GM12878 (cell line): Measurements from ENCODE around the gene HECTD2. TPM values are rescaled to one million over a fixed set of nuclear protein-coding genes. Genes with fewer than 3 reads are reported as not detected.

Experiments
- ATAC-seq: fragments of 200-7000 bp; cut with Tn5 transposase; 3 replicates; pipeline ENCODE4 v1.9.1; 2020; ENCODE audit warnings: mild to moderate bottlenecking, moderate library complexity
- BruUV-seq: library from RNA; stranded (reverse); fragments of 400-500 nt; replicated peaks from 2 replicates; lab custom pipeline; 2021; lab: Mats Ljungman, UMichigan
- CTCF ChIA-PET: fragments of 300-600 bp; sonication (Branson Sonifier 250); formaldehyde crosslinking; extraction: SDS; loops from one replicate; lab custom pipeline; 2021; ENCODE audit warnings: inconsistent platforms; lab: Yijun Ruan, JAX
- POLR2A ChIA-PET: fragments of 350-600 bp; formaldehyde crosslinking; extraction: SDS; loops from one replicate; lab custom pipeline; 2021; ENCODE audit warnings: inconsistent platforms; lab: Charles Lee
- RAD21 ChIA-PET: fragments of 300-600 bp; sonication (Branson Sonifier 250); formaldehyde crosslinking; loops from one replicate; lab custom pipeline; 2023; ENCODE audit warnings: antibody characterized with exemption; ENCODE audit not compliant: unreplicated experiment; lab: Charles Lee
- SMC1A ChIA-PET: fragments of 300-600 bp; sonication (Branson Sonifier 250); formaldehyde crosslinking; loops from one replicate; lab custom pipeline; 2023; ENCODE audit not compliant: unreplicated experiment, uncharacterized antibody; lab: Charles Lee
- DNase-seq: peaks from one replicate; pipeline ENCODE4 v3.0.0-alpha.2; 2011; ENCODE audit warnings: low read depth, low spot score
- FAIRE-seq: peaks from 3 replicates; lab custom pipeline; 2011; peaks lifted over from hg19 to GRCh38; lab: Jason Lieb, UNC
- H2AFZ ChIP-seq: 2 replicates; pipeline ENCODE4 v1.6.0; 2011; ENCODE audit warnings: low read depth, low read length, control low read depth; ENCODE audit not compliant: control insufficient read depth
- H3K27ac ChIP-seq: 2 replicates; pipeline ENCODE4 v1.5.1; 2011; ENCODE audit warnings: control low read depth; ENCODE audit not compliant: control insufficient read depth, insufficient read depth
- H3K27me3 ChIP-seq, 2 experiments: replicated peaks in 1 of 2; 2 replicates each; pipeline versions ENCODE4 v1.6.0 to v1.6.1; 2011; ENCODE audit warnings: low read length in 1 of 2; ENCODE audit not compliant: control insufficient read depth in 2 of 2, insufficient read depth in 2 of 2
- H3K36me3 ChIP-seq, 2 experiments: 2 replicates each; pipeline ENCODE4 v1.5.1; 2011; ENCODE audit warnings: low read length in 1 of 2; ENCODE audit not compliant: control insufficient read depth in 2 of 2, insufficient read depth in 2 of 2
- H3K4me1 ChIP-seq: 2 replicates; pipeline ENCODE4 v1.6.1; 2011; ENCODE audit warnings: mild to moderate bottlenecking, low read length, moderate library complexity, mixed read lengths; ENCODE audit not compliant: control insufficient read depth, insufficient read depth
- H3K4me2 ChIP-seq: 2 replicates; pipeline ENCODE4 v1.6.0; 2011; ENCODE audit warnings: control low read depth; ENCODE audit not compliant: control insufficient read depth, insufficient read depth
- H3K4me3 ChIP-seq: fragments of 200-600 bp; sonication (generic); 2 replicates; pipeline ENCODE4 v1.5.1; 2016
- H3K79me2 ChIP-seq: 2 replicates; pipeline ENCODE4 v1.6.0; 2011; ENCODE audit warnings: low read length; ENCODE audit not compliant: control insufficient read depth, insufficient read depth
- H3K9ac ChIP-seq: 2 replicates; pipeline ENCODE4 v1.8.0; 2011; ENCODE audit warnings: low read length, control low read depth, mixed read lengths; ENCODE audit not compliant: control insufficient read depth, insufficient read depth
- H3K9me3 ChIP-seq: replicated peaks from 3 replicates; pipeline ENCODE4 v1.5.1; 2011; ENCODE audit warnings: mild to moderate bottlenecking, low read length; ENCODE audit not compliant: control insufficient read depth, insufficient read depth
- H4K20me1 ChIP-seq: 2 replicates; pipeline ENCODE4 v1.6.0; 2011; ENCODE audit not compliant: control insufficient read depth, insufficient read depth
- BCL11A ChIP-seq: IDR thresholded peaks from 2 replicates; pipeline ENCODE4 v1.6.1; 2011; ENCODE audit warnings: low read depth, low read length
- CREB1 ChIP-seq: IDR thresholded peaks from 2 replicates; pipeline ENCODE4 v1.6.1; 2012; ENCODE audit warnings: low read depth, mild to moderate bottlenecking, inconsistent platforms
- MYB ChIP-seq: fragments of 150-350 bp; IDR thresholded peaks from 2 replicates; pipeline ENCODE4 v1.6.1; 2014; ENCODE audit warnings: mild to moderate bottlenecking, low read depth, low read length, borderline replicate concordance
- PML ChIP-seq: IDR thresholded peaks from 2 replicates; pipeline ENCODE4 v1.6.1; 2012; ENCODE audit warnings: low read length, inconsistent platforms
- POU2F2 ChIP-seq: IDR thresholded peaks from 3 replicates; pipeline ENCODE4 v1.6.1; 2011; ENCODE audit warnings: low read depth, mild to moderate bottlenecking, low read length, borderline replicate concordance
- SMAD5 ChIP-seq: IDR thresholded peaks from 2 replicates; pipeline ENCODE4 v1.6.1; 2016; ENCODE audit warnings: antibody characterized with exemption, low read depth
- SMC3 ChIP-seq: IDR thresholded peaks from 2 replicates; pipeline ENCODE4 v1.6.1; 2011; ENCODE audit warnings: low read length, improper control_type of control experiment, borderline replicate concordance
- TCF12 ChIP-seq: IDR thresholded peaks from 2 replicates; pipeline ENCODE4 v1.6.1; 2011; ENCODE audit warnings: low read depth, mild to moderate bottlenecking, low read length
- ZBED1 ChIP-seq: IDR thresholded peaks from 2 replicates; pipeline ENCODE4 v1.6.1; 2016; ENCODE audit warnings: borderline replicate concordance
- in situ Hi-C: fragments of 300-500 bp; cut with MboI; formaldehyde crosslinking; loops from 9 replicates; pipeline ENCODE4 v1.14.3; 2018; ENCODE audit warnings: mixed read lengths
- intact Hi-C: fragments of 100-400 bp; cut with micrococcal nuclease; formaldehyde crosslinking; loops from one replicate; pipeline ENCODE4 v1.14.2; 2022; ENCODE audit not compliant: unreplicated experiment
- polyA plus RNA-seq, 11 experiments: library from polyadenylated mRNA; depleted of rRNA in 4 of 11; unstranded in 6 of 11; stranded (reverse) in 5 of 11; fragments of >200 nt; fragmentation: Nextera tagmentation in 4 of 11; fragmentation: Illumina TruSeq in 1 of 11; extraction: Ambion mirVana in 4 of 11; extraction: Trizol in 1 of 11; gene quantifications; 1 replicate in 1 of 11; 2 replicates in 10 of 11; pipeline versions ENCODE4 v1.2.1 to v1.2.3, GENCODE V29; 2011 to 2016; ENCODE audit warnings: inconsistent platforms in 2 of 11, missing spikeins in 2 of 11, low read depth in 1 of 11
- total RNA-seq, 4 experiments: library from RNA; depleted of rRNA in 3 of 4; stranded (reverse); fragments of >200 nt in 3 of 4; fragmentation: Illumina TruSeq in 1 of 4; extraction: Trizol in 1 of 4; gene quantifications; 2 replicates each; pipeline versions ENCODE4 v1.2.1 to v1.2.3, GENCODE V29; 2013 to 2021
- TF ChIP-seq, protein P1 (sequence below): IDR thresholded peaks from 2 replicates; pipeline ENCODE4 v1.6.1; 2011; ENCODE audit warnings: borderline replicate concordance, low read depth, mild to moderate bottlenecking, moderate library complexity, mixed read lengths, low read length; ENCODE audit not compliant: insufficient read depth; ENCODE audit errors: extremely low read length
- TF ChIP-seq, protein P2 (sequence below): fragments of 150-350 bp; IDR thresholded peaks from 2 replicates; pipeline ENCODE4 v1.6.1; 2014; ENCODE audit warnings: mild to moderate bottlenecking, low read depth, low read length
- TF ChIP-seq, protein P3 (sequence below): IDR thresholded peaks from 2 replicates; pipeline ENCODE4 v1.6.1; 2012; ENCODE audit warnings: low read depth, low read length, improper control_type of control experiment
- TF ChIP-seq, protein P4 (sequence below), 3 experiments: IDR thresholded peaks in 2 of 3; conservative IDR thresholded peaks in 1 of 3; 2 replicates each; pipeline ENCODE4 v1.5.1; 2011; ENCODE audit warnings: low read depth in 3 of 3, low read length in 3 of 3, mild to moderate bottlenecking in 3 of 3, control low read depth in 2 of 3, moderate library complexity in 2 of 3, inconsistent platforms in 1 of 3, mixed read lengths in 1 of 3; ENCODE audit not compliant: control insufficient read depth in 2 of 3, insufficient read depth in 1 of 3; ENCODE audit errors: extremely low read depth in 1 of 3

The HECTD2 gene
- total and polyA plus RNA-seq, 10 of the 15 experiments (the other 5 are each of a cell fraction or from before 2014, with no cell fraction given), result 0.87 to 3.0 (median 1.7) TPM

DNA sequence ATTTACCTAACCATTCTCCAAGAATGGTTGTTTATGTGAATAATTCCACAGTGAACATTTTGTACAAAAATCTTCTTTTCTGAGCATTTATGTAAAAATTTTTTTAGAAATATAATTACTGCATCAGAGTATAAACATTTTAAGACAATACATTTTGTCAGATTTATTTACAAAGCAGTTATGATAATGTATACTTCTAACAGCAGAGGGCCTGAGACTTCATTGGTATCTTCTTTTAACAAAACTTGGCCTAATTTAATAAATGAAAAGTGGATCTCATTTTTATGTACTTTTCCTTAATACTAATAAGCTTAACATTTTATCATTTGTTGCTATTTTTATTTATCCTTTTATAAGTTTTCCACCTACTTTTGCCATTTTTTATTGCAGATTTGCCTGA, 69.4 kb downstream of the HECTD2 start:
- FAIRE-seq (no peak), ATAC-seq (no peak), DNase-seq (no peak)
- TF ChIP-seq, protein P1, sequence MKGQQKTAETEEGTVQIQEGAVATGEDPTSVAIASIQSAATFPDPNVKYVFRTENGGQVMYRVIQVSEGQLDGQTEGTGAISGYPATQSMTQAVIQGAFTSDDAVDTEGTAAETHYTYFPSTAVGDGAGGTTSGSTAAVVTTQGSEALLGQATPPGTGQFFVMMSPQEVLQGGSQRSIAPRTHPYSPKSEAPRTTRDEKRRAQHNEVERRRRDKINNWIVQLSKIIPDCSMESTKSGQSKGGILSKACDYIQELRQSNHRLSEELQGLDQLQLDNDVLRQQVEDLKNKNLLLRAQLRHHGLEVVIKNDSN, result no peak
- TF ChIP-seq PML (no peak), ZBED1 (no peak), BCL11A (no peak), SMC3 (no peak), POU2F2 (no peak), MYB (no peak), SMAD5 (no peak), TCF12 (no peak), CREB1 (no peak)
- TF ChIP-seq, protein P2, sequence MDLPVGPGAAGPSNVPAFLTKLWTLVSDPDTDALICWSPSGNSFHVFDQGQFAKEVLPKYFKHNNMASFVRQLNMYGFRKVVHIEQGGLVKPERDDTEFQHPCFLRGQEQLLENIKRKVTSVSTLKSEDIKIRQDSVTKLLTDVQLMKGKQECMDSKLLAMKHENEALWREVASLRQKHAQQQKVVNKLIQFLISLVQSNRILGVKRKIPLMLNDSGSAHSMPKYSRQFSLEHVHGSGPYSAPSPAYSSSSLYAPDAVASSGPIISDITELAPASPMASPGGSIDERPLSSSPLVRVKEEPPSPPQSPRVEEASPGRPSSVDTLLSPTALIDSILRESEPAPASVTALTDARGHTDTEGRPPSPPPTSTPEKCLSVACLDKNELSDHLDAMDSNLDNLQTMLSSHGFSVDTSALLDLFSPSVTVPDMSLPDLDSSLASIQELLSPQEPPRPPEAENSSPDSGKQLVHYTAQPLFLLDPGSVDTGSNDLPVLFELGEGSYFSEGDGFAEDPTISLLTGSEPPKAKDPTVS, result no peak
- TF ChIP-seq, protein P3, sequence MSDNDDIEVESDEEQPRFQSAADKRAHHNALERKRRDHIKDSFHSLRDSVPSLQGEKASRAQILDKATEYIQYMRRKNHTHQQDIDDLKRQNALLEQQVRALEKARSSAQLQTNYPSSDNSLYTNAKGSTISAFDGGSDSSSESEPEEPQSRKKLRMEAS, result no peak
- TF ChIP-seq, protein P4, sequence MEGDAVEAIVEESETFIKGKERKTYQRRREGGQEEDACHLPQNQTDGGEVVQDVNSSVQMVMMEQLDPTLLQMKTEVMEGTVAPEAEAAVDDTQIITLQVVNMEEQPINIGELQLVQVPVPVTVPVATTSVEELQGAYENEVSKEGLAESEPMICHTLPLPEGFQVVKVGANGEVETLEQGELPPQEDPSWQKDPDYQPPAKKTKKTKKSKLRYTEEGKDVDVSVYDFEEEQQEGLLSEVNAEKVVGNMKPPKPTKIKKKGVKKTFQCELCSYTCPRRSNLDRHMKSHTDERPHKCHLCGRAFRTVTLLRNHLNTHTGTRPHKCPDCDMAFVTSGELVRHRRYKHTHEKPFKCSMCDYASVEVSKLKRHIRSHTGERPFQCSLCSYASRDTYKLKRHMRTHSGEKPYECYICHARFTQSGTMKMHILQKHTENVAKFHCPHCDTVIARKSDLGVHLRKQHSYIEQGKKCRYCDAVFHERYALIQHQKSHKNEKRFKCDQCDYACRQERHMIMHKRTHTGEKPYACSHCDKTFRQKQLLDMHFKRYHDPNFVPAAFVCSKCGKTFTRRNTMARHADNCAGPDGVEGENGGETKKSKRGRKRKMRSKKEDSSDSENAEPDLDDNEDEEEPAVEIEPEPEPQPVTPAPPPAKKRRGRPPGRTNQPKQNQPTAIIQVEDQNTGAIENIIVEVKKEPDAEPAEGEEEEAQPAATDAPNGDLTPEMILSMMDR (IDR thresholded peaks at IDR 0.05 in 2 of 3, conservative IDR thresholded peaks at IDR 0.05 in 1 of 3; ENCODE audit: control insufficient read depth in 2 of 3, extremely low read depth in 1 of 3, insufficient read depth in 1 of 3, low read depth in 3 of 3, low read length in 3 of 3), result no peak
- Histone ChIP-seq H3K9ac (no peak overlapping the region), H3K27ac (no peak overlapping the region), H4K20me1 (no peaks in the 10 kb centered on the region), H3K4me3 (no peak overlapping the region), H3K36me3 (no peaks in the 10 kb centered on the region), H3K27me3 (no peaks in the 10 kb centered on the region), H2AFZ (no peak overlapping the region), H3K9me3 (no peaks in the 10 kb centered on the region), H3K4me2 (no peak overlapping the region), H3K4me1 (no peaks in the 10 kb centered on the region), H3K79me2 (no peaks in the 10 kb centered on the region)
- ChIA-PET POLR2A (no interaction called here), SMC1A (no interaction called here), RAD21 (no interaction called here), CTCF (interaction anchor here (1.2 kb wide), 1 partner anchor 9 kb away, joined by 4 read pairs; no protein-coding TSS in a partner anchor)
- in situ Hi-C loops, result no loop called here
- intact Hi-C loops, result no loop called here
- BruUV-seq, result no TSS peak
